Peyer's patch (tissue), 4 donors: ENCODE results near the gene PHF24. TPM values are rescaled to one million over a fixed set of nuclear protein-coding genes. Genes with fewer than 3 reads are reported as not detected.

Source experiments
- DNase-seq, 3 donors: peaks; one replicate each; pipeline ENCODE4 v3.0.0-alpha.2; 2017 to 2019
- H3K27ac ChIP-seq, 4 donors: fragments of 200-600 bp; sonication (generic); one replicate each; pipeline ENCODE4 v1.5.1; 2016 to 2019
- H3K27me3 ChIP-seq, 2 donors: fragments of 200-600 bp; sonication (generic); one replicate each; pipeline ENCODE4 v1.5.1; 2019
- H3K36me3 ChIP-seq, 3 donors: fragments of 200-600 bp; sonication (generic); one replicate each; pipeline ENCODE4 v1.5.1; 2016 to 2019
- H3K4me1 ChIP-seq, 4 donors: fragments of 200-600 bp; sonication (generic); one replicate each; pipeline ENCODE4 v1.5.1; 2016 to 2019
- H3K4me3 ChIP-seq, 4 donors: fragments of 200-600 bp; sonication (generic); 1 replicate in 3 of 4; 2 replicates in 1 of 4; pipeline ENCODE4 v1.5.1; 2016 to 2019; ENCODE audit warnings: mild to moderate bottlenecking in 1 of 4
- H3K9me3 ChIP-seq, 4 donors: fragments of 200-600 bp; sonication (generic); one replicate each; pipeline ENCODE4 v1.5.1; 2016 to 2019; ENCODE audit warnings: mild to moderate bottlenecking in 1 of 4
- POLR2A ChIP-seq, 2 donors: fragments of 450-650 bp; IDR thresholded peaks; one replicate each; pipeline ENCODE4 v1.5.1; 2017; ENCODE audit warnings: antibody characterized with exemption in 2 of 2, mild to moderate bottlenecking in 2 of 2, moderate library complexity in 2 of 2
- total RNA-seq, 4 donors: library from RNA; depleted of rRNA; stranded (reverse); fragments of >200 nt; gene quantifications; one replicate each; pipeline ENCODE4 v1.1.0, GENCODE V29; 2016
- TF ChIP-seq, protein P1 (sequence below), 6 experiments: fragments of 450-650 bp in 4 of 6; fragments of 200-600 bp in 2 of 6; sonication (generic) in 1 of 6; IDR thresholded peaks; one replicate each; pipeline ENCODE4 v1.5.1; 2017 to 2019; ENCODE audit warnings: antibody characterized with exemption in 6 of 6, mild to moderate bottlenecking in 3 of 6, moderate library complexity in 1 of 6

PHF24 gene
- total RNA-seq, 4 donors from 2014 or later: 0.76 TPM; not detected in 3

DNA sequence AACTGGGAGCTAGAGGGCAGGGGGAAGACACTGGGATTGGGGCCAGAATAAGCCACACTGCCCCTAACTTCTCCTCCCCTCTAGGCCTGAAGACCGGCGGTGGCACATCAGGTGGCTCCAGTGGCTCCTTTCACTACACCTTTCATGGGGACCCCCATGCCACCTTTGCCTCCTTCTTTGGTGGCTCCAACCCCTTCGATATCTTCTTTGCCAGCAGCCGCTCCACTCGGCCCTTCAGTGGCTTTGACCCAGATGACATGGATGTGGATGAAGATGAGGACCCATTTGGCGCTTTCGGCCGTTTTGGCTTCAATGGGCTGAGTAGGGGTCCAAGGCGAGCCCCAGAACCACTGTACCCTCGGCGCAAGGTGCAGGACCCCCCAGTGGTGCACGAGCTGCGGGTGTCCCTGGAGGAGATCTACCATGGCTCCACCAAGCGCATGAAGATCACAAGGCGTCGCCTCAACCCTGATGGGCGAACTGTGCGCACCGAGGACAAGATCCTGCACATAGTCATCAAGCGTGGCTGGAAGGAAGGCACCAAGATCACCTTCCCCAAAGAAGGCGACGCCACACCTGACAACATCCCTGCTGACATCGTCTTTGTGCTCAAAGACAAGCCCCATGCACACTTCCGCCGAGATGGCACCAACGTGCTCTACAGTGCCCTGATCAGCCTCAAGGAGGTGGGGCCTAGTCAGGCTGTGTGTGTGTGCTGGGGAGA lies 38.3 kb downstream of the PHF24 start:
- H3K4me1 ChIP-seq: peaks cover 0 to 34% (median 0%) of the 10 kb centered on the region in 4 donors
- TF ChIP-seq POLR2A (IDR thresholded peaks at IDR 0.05): no peak
- TF ChIP-seq, protein P1, sequence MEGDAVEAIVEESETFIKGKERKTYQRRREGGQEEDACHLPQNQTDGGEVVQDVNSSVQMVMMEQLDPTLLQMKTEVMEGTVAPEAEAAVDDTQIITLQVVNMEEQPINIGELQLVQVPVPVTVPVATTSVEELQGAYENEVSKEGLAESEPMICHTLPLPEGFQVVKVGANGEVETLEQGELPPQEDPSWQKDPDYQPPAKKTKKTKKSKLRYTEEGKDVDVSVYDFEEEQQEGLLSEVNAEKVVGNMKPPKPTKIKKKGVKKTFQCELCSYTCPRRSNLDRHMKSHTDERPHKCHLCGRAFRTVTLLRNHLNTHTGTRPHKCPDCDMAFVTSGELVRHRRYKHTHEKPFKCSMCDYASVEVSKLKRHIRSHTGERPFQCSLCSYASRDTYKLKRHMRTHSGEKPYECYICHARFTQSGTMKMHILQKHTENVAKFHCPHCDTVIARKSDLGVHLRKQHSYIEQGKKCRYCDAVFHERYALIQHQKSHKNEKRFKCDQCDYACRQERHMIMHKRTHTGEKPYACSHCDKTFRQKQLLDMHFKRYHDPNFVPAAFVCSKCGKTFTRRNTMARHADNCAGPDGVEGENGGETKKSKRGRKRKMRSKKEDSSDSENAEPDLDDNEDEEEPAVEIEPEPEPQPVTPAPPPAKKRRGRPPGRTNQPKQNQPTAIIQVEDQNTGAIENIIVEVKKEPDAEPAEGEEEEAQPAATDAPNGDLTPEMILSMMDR (IDR thresholded peaks at IDR 0.05): no peak

DNA sequence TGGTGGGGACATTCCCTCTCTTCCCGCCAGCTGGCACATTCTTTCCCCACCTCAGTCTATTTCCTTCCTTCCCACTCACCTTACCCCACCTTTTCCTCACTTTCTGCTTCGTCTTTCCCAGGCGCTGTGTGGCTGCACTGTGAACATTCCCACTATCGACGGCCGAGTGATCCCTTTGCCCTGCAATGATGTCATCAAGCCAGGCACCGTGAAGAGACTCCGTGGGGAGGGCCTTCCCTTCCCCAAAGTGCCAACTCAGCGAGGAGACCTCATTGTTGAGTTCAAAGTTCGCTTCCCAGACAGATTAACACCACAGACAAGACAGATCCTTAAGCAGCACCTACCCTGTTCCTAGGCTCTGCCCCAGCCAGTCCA lies 38.8 kb downstream of the PHF24 start:
- no peaks in the 10 kb centered on the region for H3K9me3 ChIP-seq
- TF ChIP-seq, protein P1 (IDR thresholded peaks at IDR 0.05): no peak
- peak in 1 of 2 donors; percentile 46 for TF ChIP-seq POLR2A (IDR thresholded peaks at IDR 0.05)
- DNase-seq: peak in 2 of 3 donors; percentile 67 to 83
- no peaks in the 10 kb centered on the region for H3K36me3 ChIP-seq
- H3K27ac ChIP-seq: peak overlapping the region in 3 of 4 donors; percentile 26 to 87 (median 79)
- no peaks in the 10 kb centered on the region for H3K27me3 ChIP-seq
- H3K4me3 ChIP-seq: no peak overlapping the region
- H3K4me1 ChIP-seq: peaks cover 0 to 34% (median 0%) of the 10 kb centered on the region in 4 donors

More for the DNA sequence above, 38.3 kb downstream of the PHF24 start:
- DNase-seq: no peak
- Histone ChIP-seq H3K9me3 (no peaks in the 10 kb centered on the region), H3K36me3 (no peaks in the 10 kb centered on the region), H3K27me3 (no peaks in the 10 kb centered on the region), H3K4me3 (no peak overlapping the region), H3K27ac (peak overlapping the region in 2 of 4 donors; percentile 87 to 91)

- TF ChIP-seq POLR2A (IDR thresholded peaks at IDR 0.05): no peak
- Histone ChIP-seq H3K27ac (peak overlapping the region in 3 of 4 donors; percentile 26 to 87 (median 79)), H3K4me3 (no peak overlapping the region), H3K4me1 (peaks cover 0 to 31% (median 0%) of the 10 kb centered on the region in 4 donors), H3K9me3 (no peaks in the 10 kb centered on the region), H3K27me3 (no peaks in the 10 kb centered on the region), H3K36me3 (no peaks in the 10 kb centered on the region)
- DNase-seq: no peak
Observed at GRCh38 chr9:34997379-34997781, 39.3 kb downstream of the PHF24 start.

DNA sequence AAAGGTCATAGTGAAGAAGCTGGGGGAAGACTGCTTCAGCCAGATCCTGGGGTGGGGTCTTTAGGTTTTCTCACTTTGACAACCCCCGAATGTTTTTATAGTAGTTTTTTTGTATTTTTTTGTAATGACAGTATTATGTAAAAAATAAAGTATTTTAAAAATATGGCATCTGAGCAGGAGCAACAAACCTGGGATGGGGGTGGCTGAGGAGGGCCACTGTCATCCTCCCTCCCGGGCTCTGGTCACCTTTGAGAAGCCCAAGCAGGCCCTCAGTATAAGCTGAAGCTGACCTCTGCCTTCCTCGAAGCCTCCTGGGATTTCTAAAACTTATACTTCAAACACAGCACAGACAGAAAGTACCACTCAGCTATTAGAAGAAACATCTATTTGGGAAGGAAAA lies 40.2 kb downstream of the PHF24 start:
- Histone ChIP-seq H3K27ac (peak overlapping the region in 2 of 4 donors; percentile 79 to 87), H3K9me3 (no peaks in the 10 kb centered on the region), H3K36me3 (no peaks in the 10 kb centered on the region), H3K4me1 (peaks cover 0 to 24% (median 0%) of the 10 kb centered on the region in 4 donors), H3K4me3 (no peak overlapping the region), H3K27me3 (no peaks in the 10 kb centered on the region)
- no peak for DNase-seq
- no peak for TF ChIP-seq POLR2A (IDR thresholded peaks at IDR 0.05)
- TF ChIP-seq, protein P1 (IDR thresholded peaks at IDR 0.05): no peak

DNA sequence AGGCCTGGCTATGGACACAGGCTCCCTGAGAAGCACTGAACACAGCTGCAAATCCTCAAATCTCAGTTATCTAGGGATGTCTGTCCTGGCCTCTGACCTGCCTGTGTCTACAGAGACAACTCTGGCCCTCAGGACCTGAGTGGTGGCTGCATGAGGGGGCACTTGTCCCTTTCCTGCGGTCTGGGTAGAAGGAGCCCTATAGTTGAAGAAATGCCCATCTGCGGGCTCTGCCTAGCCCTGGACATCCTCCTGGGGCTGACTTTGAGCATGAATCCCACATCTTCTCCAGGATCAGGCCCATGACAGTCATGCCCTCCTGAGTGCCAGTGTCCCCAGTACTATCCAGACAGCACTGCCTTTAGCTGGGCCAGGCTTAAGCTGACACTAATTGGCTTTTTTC lies 41.5 kb downstream of the PHF24 start:
- TF ChIP-seq, protein P1 (IDR thresholded peaks at IDR 0.05): no peak
- no peak for TF ChIP-seq POLR2A (IDR thresholded peaks at IDR 0.05)
- Histone ChIP-seq H3K4me3 (no peak overlapping the region), H3K36me3 (no peaks in the 10 kb centered on the region), H3K27me3 (no peaks in the 10 kb centered on the region), H3K27ac (no peak overlapping the region), H3K4me1 (peaks cover 0 to 20% (median 0%) of the 10 kb centered on the region in 4 donors), H3K9me3 (no peaks in the 10 kb centered on the region)
- DNase-seq: no peak

GRCh38 chr9:35000535-35001284 lies 42.6 kb downstream of the PHF24 start:
- no peak for TF ChIP-seq POLR2A (IDR thresholded peaks at IDR 0.05)
- TF ChIP-seq, protein P1 (IDR thresholded peaks at IDR 0.05): no peak
- Histone ChIP-seq H3K27me3 (no peaks in the 10 kb centered on the region), H3K4me1 (peaks cover 0 to 11% (median 0%) of the 10 kb centered on the region in 4 donors), H3K9me3 (no peaks in the 10 kb centered on the region), H3K4me3 (no peak overlapping the region), H3K27ac (no peak overlapping the region), H3K36me3 (no peaks in the 10 kb centered on the region)
- no peak for DNase-seq
